Gastrocnemius medialis (tissue), 4 donors: ENCODE data around the gene ANKRD35. TPM values are rescaled to one million over a fixed set of nuclear protein-coding genes. Genes with fewer than 3 reads are reported as not detected.
A peak's percentile ranks its signal among the peaks of the same experiment; 100 is the strongest.
"Not testable (repeated sequence)": the region's sequence is repeated elsewhere in the genome, so short reads cannot be mapped to it uniquely, and the experiment has no call there.

ENCODE experiments used
- ATAC-seq, 2 donors: fragments of 150-250 bp; one replicate each; pipeline ENCODE4 v1.9.1; 2016
- DNase-seq, 2 donors: peaks; one replicate each; pipeline ENCODE4 v3.0.0-alpha.2; 2019
- H3K27ac ChIP-seq, 4 donors: fragments of 200-600 bp; sonication (generic); 1 replicate in 1 of 4; 2 replicates in 3 of 4; pipeline ENCODE4 v1.5.1; 2016 to 2018; ENCODE audit warnings: mild to moderate bottlenecking in 2 of 4, moderate library complexity in 1 of 4
- H3K27me3 ChIP-seq, 3 donors: fragments of 200-600 bp; sonication (generic) in 2 of 3; 1 replicate in 1 of 3; 2 replicates in 2 of 3; pipeline versions ENCODE4 v1.5.1 to v1.6.0; 2016 to 2019; ENCODE audit warnings: mild to moderate bottlenecking in 1 of 3, moderate library complexity in 1 of 3
- H3K36me3 ChIP-seq, 2 donors: fragments of 200-600 bp; sonication (generic) in 1 of 2; one replicate each; pipeline ENCODE4 v1.5.1; 2017 to 2018
- H3K4me1 ChIP-seq, 2 donors: fragments of 200-600 bp; sonication (generic) in 1 of 2; one replicate each; pipeline ENCODE4 v1.5.1; 2016 to 2017; ENCODE audit warnings: mild to moderate bottlenecking in 2 of 2
- H3K4me3 ChIP-seq, 4 donors: fragments of 200-600 bp; sonication (generic) in 3 of 4; 1 replicate in 1 of 4; 2 replicates in 3 of 4; pipeline ENCODE4 v1.5.1; 2016 to 2019; ENCODE audit warnings: mild to moderate bottlenecking in 2 of 4
- H3K9me3 ChIP-seq, 3 donors: fragments of 200-600 bp; sonication (generic) in 2 of 3; 1 replicate in 1 of 3; 2 replicates in 2 of 3; pipeline ENCODE4 v1.5.1; 2016 to 2019
- CTCF ChIP-seq, 5 experiments: fragments of 450-650 bp in 3 of 5; fragments of 200-600 bp in 2 of 5; sonication (generic) in 2 of 5; IDR thresholded peaks in 4 of 5; conservative IDR thresholded peaks in 1 of 5; 1 replicate in 4 of 5; 2 replicates in 1 of 5; pipeline ENCODE4 v1.5.1; 2016 to 2019; ENCODE audit warnings: antibody characterized with exemption in 5 of 5, mild to moderate bottlenecking in 3 of 5, moderate library complexity in 3 of 5
- POLR2A ChIP-seq, 2 donors: fragments of 450-650 bp; IDR thresholded peaks; one replicate each; pipeline ENCODE4 v1.6.1; 2017; ENCODE audit warnings: antibody characterized with exemption in 2 of 2, mild to moderate bottlenecking in 2 of 2, moderate library complexity in 2 of 2
- in situ Hi-C, 4 donors: fragments of 200-750 bp; cut with MboI; loops; one replicate each; pipeline versions ENCODE4 v1.15.0 to v1.8.0; 2017; ENCODE audit warnings: low sequenced_read_pairs in 4 of 4
- intact Hi-C: fragments of 100-400 bp; cut with DNase I; formaldehyde crosslinking; loops from one replicate; pipeline ENCODE4 v1.15.1; 2023; ENCODE audit warnings: low total_unique reads
- total RNA-seq, 4 donors: library from RNA; depleted of rRNA; stranded (reverse); fragments of >200 nt; gene quantifications; one replicate each; pipeline versions ENCODE4 v1.1.0 to v1.2.3, GENCODE V29; 2016

Gene ANKRD35
- total RNA-seq, result 10 to 100 TPM in 2 of 4 donors, 1 to 10 TPM in 2; 8.0 to 19.5 (median 10.7) TPM

- intact Hi-C loops, result no loop called here
- peak; percentile 74 to 77 for ATAC-seq
- Histone ChIP-seq H3K4me1 (peaks cover 19 to 21% of the 10 kb centered on the region in 2 donors), H3K27me3 (no peaks in the 10 kb centered on the region), H3K36me3 (no peaks in the 10 kb centered on the region), H3K9me3 (no peaks in the 10 kb centered on the region), H3K4me3 (peak within 1 kb of the TSS; percentile 66 to 72 (median 68)), H3K27ac (peak within 1 kb of the TSS; percentile 55 to 65 (median 61))
- TF ChIP-seq POLR2A (IDR thresholded peaks at IDR 0.05) (no peak), CTCF (IDR thresholded peaks at IDR 0.05 in 4 of 5, conservative IDR thresholded peaks at IDR 0.05 in 1 of 5) (no peak)
- DNase-seq, result peak; percentile 81 to 82
- in situ Hi-C loops, result no loop called here
These were observed at the start of gene ANKRD35 for GRCh38 chr1:145885738-145886287. ANKRD35 (minus strand) TSS chr1:145885866; CDS start chr1:145885758, 108 bp downstream.

- H3K9me3 ChIP-seq, H3K27me3 ChIP-seq, DNase-seq, in situ Hi-C loops, ATAC-seq, intact Hi-C loops, H3K4me3 ChIP-seq: not testable (repeated sequence)
- Histone ChIP-seq H3K27ac (peak overlapping the region; percentile 69 to 95 (median 82)), H3K36me3 (peaks cover 0 to 39% of the 10 kb centered on the region in 2 donors), H3K4me1 (peaks cover 42 to 43% of the 10 kb centered on the region in 2 donors)
These were observed 46.9 kb upstream of the ANKRD35 start for GRCh38 chr1:145932522-145933009.

GRCh38 chr1:145927916-145928643 is 42.4 kb upstream of the ANKRD35 start:
- Histone ChIP-seq H3K4me1 (peaks cover 13 to 15% of the 10 kb centered on the region in 2 donors), H3K4me3 (peak overlapping the region; percentile 64 to 94 (median 88)), H3K27ac (peak overlapping the region; percentile 92 to 98 (median 94)), H3K27me3 (no peaks in the 10 kb centered on the region), H3K36me3 (peaks cover 4 to 37% of the 10 kb centered on the region in 2 donors), H3K9me3 (no peaks in the 10 kb centered on the region)
- ATAC-seq (no peak), DNase-seq (no peak)
- TF ChIP-seq POLR2A (IDR thresholded peaks at IDR 0.05) (no peak), CTCF (IDR thresholded peaks at IDR 0.05 in 4 of 5, conservative IDR thresholded peaks at IDR 0.05 in 1 of 5) (no peak)
- intact Hi-C loops, result loop anchor here (1.0 to 2.0 kb wide), 3 partner anchors 10 to 69 kb away; partner anchors contain the start of genes PEX11B and PIAS3
- in situ Hi-C loops, result no loop called here

GRCh38 chr1:145927063-145927886 is 41.6 kb upstream of the ANKRD35 start, which contains the start of gene RBM8A:
RBM8A (minus strand) TSS chr1:145927484; CDS start chr1:145927426, 58 bp downstream.
- H3K9me3 ChIP-seq, result no peaks in the 10 kb centered on the region
- H3K27ac ChIP-seq, result peak within 1 kb of the TSS; percentile 92 to 98 (median 94)
- DNase-seq, result peak; percentile 97
- peak within 1 kb of the TSS; percentile 86 to 94 (median 91) for H3K4me3 ChIP-seq
- peak; percentile 99 to 100 for ATAC-seq
- in situ Hi-C loops, result no loop called here
- TF ChIP-seq CTCF (IDR thresholded peaks at IDR 0.05 in 4 of 5, conservative IDR thresholded peaks at IDR 0.05 in 1 of 5), result peak; percentile 60 to 77 (median 73)
- TF ChIP-seq POLR2A (IDR thresholded peaks at IDR 0.05), result peak; percentile 99
- H3K27me3 ChIP-seq, result no peaks in the 10 kb centered on the region
- H3K4me1 ChIP-seq, result peaks cover 13 to 16% of the 10 kb centered on the region in 2 donors
- peaks cover 4 to 37% of the 10 kb centered on the region in 2 donors for H3K36me3 ChIP-seq
- intact Hi-C loops, result loop anchor here (1.0 to 2.0 kb wide), 3 partner anchors 9 to 68 kb away; partner anchors contain the start of genes PEX11B and PIAS3
